OCI-LY1 (cell line): ENCODE data around the gene TMEM38A.

ENCODE experiments used
- H2AFZ ChIP-seq: fragments of 200-600 bp; sonication (generic), shearing (Covaris generic); 2 replicates; pipeline ENCODE4 v1.6.0; 2014; ENCODE audit warnings: antibody characterized with exemption, mild to moderate bottlenecking, low read length
- H3F3A ChIP-seq: fragments of 200-600 bp; sonication (generic), shearing (Covaris generic); 2 replicates; pipeline ENCODE4 v1.6.0; 2014; ENCODE audit warnings: mild to moderate bottlenecking, antibody characterized with exemption, low read length, moderate library complexity; ENCODE audit not compliant: insufficient read depth
- H3K27ac ChIP-seq: fragments of 200-600 bp; sonication (generic); 2 replicates; pipeline ENCODE4 v1.5.1; 2014; ENCODE audit warnings: low read length, mixed run types, mild to moderate bottlenecking, low read depth; ENCODE audit not compliant: poor library complexity, severe bottlenecking
- H3K27me3 ChIP-seq: fragments of 200-600 bp; sonication (generic); 2 replicates; pipeline ENCODE4 v1.6.0; 2014; ENCODE audit warnings: antibody characterized with exemption, mild to moderate bottlenecking, low read length, moderate library complexity; ENCODE audit not compliant: insufficient read depth
- H3K36me3 ChIP-seq: fragments of 200-600 bp; sonication (generic); 2 replicates; pipeline ENCODE4 v1.6.1; 2014; ENCODE audit warnings: mild to moderate bottlenecking, antibody characterized with exemption, low read length, moderate library complexity, mixed read lengths; ENCODE audit not compliant: insufficient read depth
- H3K4me1 ChIP-seq: fragments of 200-600 bp; sonication (generic); 2 replicates; pipeline ENCODE4 v1.5.1; 2014; ENCODE audit warnings: mild to moderate bottlenecking, low read length, moderate library complexity; ENCODE audit not compliant: insufficient read depth, severe bottlenecking
- H3K4me2 ChIP-seq: fragments of 200-600 bp; sonication (generic), shearing (Covaris generic); 2 replicates; pipeline ENCODE4 v1.6.1; 2014; ENCODE audit warnings: low read length
- H3K4me3 ChIP-seq: fragments of 200-600 bp; sonication (generic); 2 replicates; pipeline ENCODE4 v1.5.1; 2014; ENCODE audit warnings: low read length, low read depth, mild to moderate bottlenecking, mixed read lengths; ENCODE audit not compliant: poor library complexity, severe bottlenecking
- H3K79me2 ChIP-seq: fragments of 200-600 bp; shearing (Covaris generic); 2 replicates; pipeline ENCODE4 v1.6.1; 2016; ENCODE audit warnings: mixed run types, low read length, mixed read lengths; ENCODE audit not compliant: insufficient read depth
- H3K9ac ChIP-seq: fragments of 200-600 bp; sonication (generic), shearing (Covaris generic); 2 replicates; pipeline ENCODE4 v1.6.1; 2014; ENCODE audit warnings: mild to moderate bottlenecking, low read length, mixed read lengths
- H3K9me2 ChIP-seq: fragments of 200-600 bp; sonication (generic), shearing (Covaris generic); 2 replicates; pipeline ENCODE4 v1.6.1; 2014; ENCODE audit warnings: low read depth, mild to moderate bottlenecking, low read length, mixed read lengths
- H3K9me3 ChIP-seq: fragments of 200-600 bp; shearing (Covaris generic); 2 replicates; pipeline ENCODE4 v1.6.1; 2014; ENCODE audit warnings: low read length, mixed read lengths
- H4K20me1 ChIP-seq: fragments of 200-600 bp; sonication (generic), shearing (Covaris generic); 2 replicates; pipeline ENCODE4 v1.6.0; 2016; ENCODE audit warnings: mild to moderate bottlenecking, low read length; ENCODE audit not compliant: insufficient read depth
- CTCF ChIP-seq: fragments of 200-600 bp; sonication (generic), shearing (Covaris generic); IDR thresholded peaks from 2 replicates; pipeline ENCODE4 v1.5.1; 2017; ENCODE audit warnings: mild to moderate bottlenecking, antibody characterized with exemption, low read length, moderate library complexity, mixed read lengths
- EZH2 ChIP-seq: fragments of 200-600 bp; sonication (generic), shearing (Covaris generic); IDR thresholded peaks from 2 replicates; pipeline ENCODE4 v1.8.0; 2017; ENCODE audit warnings: borderline replicate concordance, mixed run types, mild to moderate bottlenecking, antibody characterized with exemption, low read length, moderate library complexity, mixed read lengths

Gene TMEM38A

GRCh38 chr19:16657384-16657783, 3.6 kb upstream of the TMEM38A start:
- peaks cover 23% of the 10 kb centered on the region for H3K79me2 ChIP-seq
- peaks cover 64% of the 10 kb centered on the region for H3K36me3 ChIP-seq
- H3K27me3 ChIP-seq: no peaks in the 10 kb centered on the region
- no peaks in the 10 kb centered on the region for H3F3A ChIP-seq
- peaks cover 2% of the 10 kb centered on the region; the same call in 1 of the 2 replicates for H4K20me1 ChIP-seq
- no peak for TF ChIP-seq EZH2
- no peak for TF ChIP-seq CTCF
- H3K9ac ChIP-seq: no peak overlapping the region
- H3K9me2 ChIP-seq: no peaks in the 10 kb centered on the region
- H3K9me3 ChIP-seq: no peaks in the 10 kb centered on the region
- H3K4me2 ChIP-seq: no peak overlapping the region
- H3K27ac ChIP-seq: no peak overlapping the region
- no peak overlapping the region for H3K4me3 ChIP-seq
- H3K4me1 ChIP-seq: peaks cover 25% of the 10 kb centered on the region
- no peak overlapping the region for H2AFZ ChIP-seq

- H3K9ac ChIP-seq: peak overlapping the region; percentile 75
- H3K27ac ChIP-seq: peak overlapping the region; percentile 68
- no peaks in the 10 kb centered on the region for H3K9me2 ChIP-seq
- H4K20me1 ChIP-seq: peaks cover 2% of the 10 kb centered on the region; the same call in 1 of the 2 replicates
- H3K79me2 ChIP-seq: peaks cover 23% of the 10 kb centered on the region
- no peaks in the 10 kb centered on the region for H3K9me3 ChIP-seq
- H2AFZ ChIP-seq: no peak overlapping the region
- H3K27me3 ChIP-seq: no peaks in the 10 kb centered on the region
- H3K4me2 ChIP-seq: peak overlapping the region; percentile 90
- peaks cover 32% of the 10 kb centered on the region for H3K4me1 ChIP-seq
- H3K4me3 ChIP-seq: peak overlapping the region; percentile 84
- H3F3A ChIP-seq: no peaks in the 10 kb centered on the region
- H3K36me3 ChIP-seq: peaks cover 43% of the 10 kb centered on the region
- TF ChIP-seq EZH2: no peak
- TF ChIP-seq CTCF: no peak
Measured at GRCh38 chr19:16659464-16659831, 1.5 kb upstream of the TMEM38A start.

GRCh38 chr19:16659832-16660708, 869 bp upstream of the TMEM38A start, which contains the start of gene SMIM7:
SMIM7 (minus strand) TSS chr19:16660144; CDS start chr19:16660110, 34 bp downstream.
- Histone ChIP-seq H3K36me3 (peaks cover 37% of the 10 kb centered on the region), H3K9ac (peak within 1 kb of the TSS; percentile 85), H3K27ac (peak within 1 kb of the TSS; percentile 88), H3K27me3 (no peaks in the 10 kb centered on the region), H3K79me2 (peaks cover 23% of the 10 kb centered on the region), H2AFZ (no peak within 1 kb of the TSS), H3K4me2 (peak within 1 kb of the TSS; percentile 94), H3K4me3 (peak within 1 kb of the TSS; percentile 84), H3K4me1 (peaks cover 32% of the 10 kb centered on the region), H4K20me1 (peaks cover 2% of the 10 kb centered on the region; the same call in 1 of the 2 replicates), H3K9me2 (no peaks in the 10 kb centered on the region), H3K9me3 (no peaks in the 10 kb centered on the region), H3F3A (no peaks in the 10 kb centered on the region)
- TF ChIP-seq EZH2 (no peak), CTCF (peak; percentile 45; the same call in 1 of the 2 replicates)
